ENCODE results near the gene COX5B.
A peak's percentile ranks its signal among the peaks of the same experiment; 100 is the strongest.

Gene COX5B

GRCh38 chr2:97659256-97660043, 13.6 kb downstream of the COX5B start:
- DNase-seq (ENCODE audit: low read depth in 1 of 2, low spot score in 1 of 2) = no peak
- in situ Hi-C loops (cut with HindIII; ENCODE audit: low pct_unique_long_range_greater_than_20kb, low sequenced_read_pairs) = no loop called here
- no peak for TF ChIP-seq JUND (IDR thresholded peaks at IDR 0.05; ENCODE audit: low read depth)

GRCh38 chr2:97660044-97660774, 14.3 kb downstream of the COX5B start:
- TF ChIP-seq JUND (IDR thresholded peaks at IDR 0.05; ENCODE audit: low read depth) = no peak
- DNase-seq (ENCODE audit: low read depth in 1 of 2, low spot score in 1 of 2) = no peak
- in situ Hi-C loops (cut with HindIII; ENCODE audit: low pct_unique_long_range_greater_than_20kb, low sequenced_read_pairs) = no loop called here

- DNase-seq (ENCODE audit: low read depth in 1 of 2, low spot score in 1 of 2) = no peak
- in situ Hi-C loops (cut with HindIII; ENCODE audit: low pct_unique_long_range_greater_than_20kb, low sequenced_read_pairs) = no loop called here
- TF ChIP-seq JUND (IDR thresholded peaks at IDR 0.05; ENCODE audit: low read depth) = no peak
Observed at GRCh38 chr2:97660775-97661389, 15.0 kb downstream of the COX5B start.

- TF ChIP-seq JUND (IDR thresholded peaks at IDR 0.05; ENCODE audit: low read depth) = no peak
- in situ Hi-C loops (cut with HindIII; ENCODE audit: low pct_unique_long_range_greater_than_20kb, low sequenced_read_pairs) = no loop called here
Observed at GRCh38 chr2:97661927-97662326, 16.1 kb downstream of the COX5B start.

DNA sequence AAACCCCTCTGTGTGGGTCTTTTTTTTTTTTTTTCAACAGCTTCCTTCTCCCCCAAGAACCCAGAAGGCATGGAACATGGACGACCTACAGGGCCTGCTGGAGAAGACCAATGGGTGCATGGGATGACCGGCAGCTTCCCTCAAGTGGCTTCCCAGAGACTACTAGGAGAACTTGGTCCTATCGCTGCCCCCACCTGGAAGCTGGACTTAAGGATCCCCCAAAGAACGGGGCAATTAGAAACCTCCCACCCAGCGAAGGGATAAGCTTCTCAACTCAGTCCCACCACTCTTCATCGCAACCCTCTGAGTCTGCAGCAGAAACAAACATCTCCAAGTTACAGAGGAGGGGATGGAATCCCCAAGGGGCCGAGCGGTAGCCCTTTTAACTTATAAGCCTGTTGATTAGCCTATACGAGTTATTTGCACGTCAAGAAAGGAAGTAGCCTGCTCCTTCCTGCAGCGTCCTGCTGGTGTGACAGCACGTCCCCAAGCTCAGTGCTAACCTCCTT, 16.6 kb downstream of the COX5B start:
- in situ Hi-C loops (cut with HindIII; ENCODE audit: low pct_unique_long_range_greater_than_20kb, low sequenced_read_pairs) = no loop called here
- no peak for DNase-seq (ENCODE audit: low read depth in 1 of 2, low spot score in 1 of 2)
- TF ChIP-seq JUND (IDR thresholded peaks at IDR 0.05; ENCODE audit: low read depth) = no peak

More at GRCh38 chr2:97661927-97662326, 16.1 kb downstream of the COX5B start:
- DNase-seq (ENCODE audit: low read depth in 1 of 2, low spot score in 1 of 2) = no peak

DNA sequence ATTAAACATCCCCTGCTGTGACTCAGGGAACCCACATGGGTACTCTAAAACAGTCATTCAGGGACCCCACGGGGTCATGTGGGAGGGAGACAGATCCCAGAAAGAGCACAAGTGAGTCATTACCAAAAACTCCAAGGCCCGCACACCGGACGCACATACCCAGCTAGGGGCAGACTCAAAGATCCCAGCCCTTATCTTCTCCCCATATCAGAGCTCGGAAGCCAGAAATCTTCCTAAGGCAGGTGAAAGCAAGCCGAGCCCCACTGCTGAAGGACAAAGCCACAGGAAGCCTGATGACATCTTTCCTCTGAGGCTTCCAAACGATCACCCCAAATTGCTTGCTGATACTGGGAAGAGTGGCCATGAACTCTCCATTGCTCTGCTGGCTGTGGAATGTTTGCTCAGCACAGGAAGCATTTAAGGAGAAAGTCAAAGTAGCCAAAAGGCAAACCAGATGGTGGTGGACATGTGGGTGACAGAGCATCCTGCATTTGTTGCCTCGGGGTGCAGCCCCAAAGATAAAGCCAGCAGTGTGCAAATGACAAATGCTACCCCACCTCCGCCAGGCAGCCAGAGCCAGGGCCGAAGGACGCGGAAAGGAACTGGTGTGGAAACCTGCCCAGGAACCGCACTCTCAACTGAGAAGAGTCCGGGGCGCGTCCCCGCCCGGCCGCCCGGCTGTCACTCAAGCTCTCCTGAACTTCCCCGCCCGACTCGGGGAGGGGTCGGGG, 17.2 kb downstream of the COX5B start:
- in situ Hi-C loops (cut with HindIII; ENCODE audit: low pct_unique_long_range_greater_than_20kb, low sequenced_read_pairs) = no loop called here
- DNase-seq (ENCODE audit: low read depth in 1 of 2, low spot score in 1 of 2) = peak; percentile 60 to 75
- TF ChIP-seq JUND (IDR thresholded peaks at IDR 0.05; ENCODE audit: low read depth) = no peak

DNA sequence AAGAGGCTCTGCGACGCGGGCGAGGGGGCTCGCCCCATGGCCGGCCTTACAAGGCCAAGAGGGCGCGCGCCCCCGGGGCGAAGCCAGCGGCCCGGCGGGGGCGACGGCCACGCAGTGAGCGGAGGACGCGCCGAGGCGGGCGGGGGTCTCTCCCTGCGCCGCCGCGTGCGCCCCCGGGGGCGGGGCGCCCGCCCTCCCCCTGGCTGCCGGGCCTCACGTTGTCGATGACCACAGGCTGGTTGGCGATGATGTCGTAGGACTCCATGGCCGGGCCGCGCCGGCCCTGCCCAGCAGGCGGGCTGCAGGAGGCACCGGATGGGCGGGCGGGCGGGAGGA, 17.7 kb downstream of the COX5B start:
- no peak for DNase-seq (ENCODE audit: low read depth in 1 of 2, low spot score in 1 of 2)
- in situ Hi-C loops (cut with HindIII; ENCODE audit: low pct_unique_long_range_greater_than_20kb, low sequenced_read_pairs) = no loop called here

GRCh38 chr2:97663962-97664635, 18.2 kb downstream of the COX5B start, which contains the start of gene ACTR1B:
ACTR1B (minus strand) TSS chr2:97664044; CDS start chr2:97663890, 154 bp downstream.
- DNase-seq (ENCODE audit: low read depth in 1 of 2, low spot score in 1 of 2) = peak; percentile 82 to 97
- in situ Hi-C loops (cut with HindIII; ENCODE audit: low pct_unique_long_range_greater_than_20kb, low sequenced_read_pairs) = no loop called here

More for the DNA sequence above, 17.7 kb downstream of the COX5B start:
- no peak for TF ChIP-seq JUND (IDR thresholded peaks at IDR 0.05; ENCODE audit: low read depth)

DNA sequence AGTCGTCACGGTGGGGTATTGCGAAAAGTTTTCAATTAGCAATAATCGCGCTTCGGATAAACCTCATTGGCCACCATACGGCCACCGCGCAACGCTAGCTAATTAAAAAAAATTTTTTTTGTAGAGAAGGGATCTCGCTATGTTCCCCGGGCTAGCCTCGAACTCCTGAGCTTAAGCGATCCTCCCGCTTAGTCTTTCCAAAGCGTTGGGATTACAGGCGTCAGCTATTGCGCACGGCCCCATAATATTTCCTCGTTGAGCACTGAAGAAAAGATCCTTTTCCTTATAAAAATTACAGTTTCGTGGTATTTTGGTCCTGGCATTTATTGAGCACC, 18.7 kb downstream of the COX5B start:
- TF ChIP-seq JUND (IDR thresholded peaks at IDR 0.05; ENCODE audit: low read depth) = no peak
- in situ Hi-C loops (cut with HindIII; ENCODE audit: low pct_unique_long_range_greater_than_20kb, low sequenced_read_pairs) = no loop called here
- no peak for DNase-seq (ENCODE audit: low read depth in 1 of 2, low spot score in 1 of 2)

More at GRCh38 chr2:97663962-97664635, 18.2 kb downstream of the COX5B start, which contains the start of gene ACTR1B:
- 0 out of 2 replicates have a peak, but pooled peaks have one; percentile 24 for TF ChIP-seq JUND (IDR thresholded peaks at IDR 0.05; ENCODE audit: low read depth)

DNA sequence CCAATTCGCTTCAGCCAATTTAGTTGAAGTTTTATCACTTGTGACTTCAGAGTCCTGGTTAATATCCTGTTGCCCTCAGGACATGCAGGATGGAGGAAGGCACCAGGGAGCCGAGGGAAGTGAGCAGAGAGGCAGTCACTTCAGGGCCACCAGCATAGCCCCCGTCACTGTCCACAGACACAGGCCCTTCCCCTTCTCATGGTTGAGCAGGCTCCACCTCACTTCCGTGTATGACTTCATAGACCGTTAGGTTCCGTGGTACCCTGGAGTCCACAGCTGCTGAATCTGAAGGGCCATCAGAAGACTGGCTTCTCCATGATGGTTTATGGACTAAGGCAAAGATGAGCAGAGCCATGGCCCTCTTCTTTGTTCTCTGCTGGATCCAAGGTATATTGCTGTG, 23.6 kb downstream of the COX5B start, which contains the start of gene C2orf92:
TSS of gene C2orf92 (plus strand) at position 266 of the 400 bp plus-strand sequence. CDS start at position 342, 76 bp downstream.
- DNase-seq (ENCODE audit: low read depth in 1 of 2, low spot score in 1 of 2) = no peak
- in situ Hi-C loops (cut with HindIII; ENCODE audit: low pct_unique_long_range_greater_than_20kb, low sequenced_read_pairs) = no loop called here
- TF ChIP-seq JUND (IDR thresholded peaks at IDR 0.05; ENCODE audit: low read depth) = no peak

GRCh38 chr2:97670471-97670870, 24.6 kb downstream of the COX5B start:
- no peak for TF ChIP-seq JUND (IDR thresholded peaks at IDR 0.05; ENCODE audit: low read depth)
- DNase-seq (ENCODE audit: low read depth in 1 of 2, low spot score in 1 of 2) = no peak
- in situ Hi-C loops (cut with HindIII; ENCODE audit: low pct_unique_long_range_greater_than_20kb, low sequenced_read_pairs) = no loop called here
